ENCODE measurements around the gene CACYBP. TPM values are rescaled to one million over a fixed set of nuclear protein-coding genes. Genes with fewer than 3 reads are reported as not detected.

CACYBP gene
- total and polyA plus RNA-seq, 2 experiments from 2014 or later = 209 to 453 TPM

- TF ChIP-seq REST (IDR thresholded peaks at IDR 0.05; ENCODE audit: unreplicated experiment) = no peak
These were observed 3.8 kb upstream of the CACYBP start (continued) for GRCh38 chr1:174995916-174996315.

GRCh38 chr1:174996476-174996875 lies 3.3 kb upstream of the CACYBP start:
- Histone ChIP-seq H3K4me3 (no peak overlapping the region), H3F3A (replicated peaks; ENCODE audit: low read depth) (peaks cover 4% of the 10 kb centered on the region; the same call in 1 of the 2 replicates), H2AFZ (no peak overlapping the region), H3K79me2 (replicated peaks; ENCODE audit: insufficient read depth) (peaks cover 14% of the 10 kb centered on the region), H3K9me2 (ENCODE audit: insufficient read depth) (no peaks in the 10 kb centered on the region), H3K36me3 (ENCODE audit: insufficient read depth) (peaks cover 9% of the 10 kb centered on the region; the same call in 1 of the 2 replicates), H4K20me1 (replicated peaks; ENCODE audit: insufficient read depth) (peaks cover 7% of the 10 kb centered on the region; the same call in 1 of the 2 replicates), H3K27me3 (ENCODE audit: insufficient read depth) (no peaks in the 10 kb centered on the region), H3K4me1 (ENCODE audit: insufficient read depth) (peaks cover 5% of the 10 kb centered on the region; the same call in 1 of the 2 replicates), H3K4me2 (no peak overlapping the region), H3K27ac (ENCODE audit: low read depth) (no peak overlapping the region)
- ATAC-seq = no peak
- Mint-ChIP-seq H3K27me3 (ENCODE audit: insufficient read depth, low read depth, poor library complexity) (peaks cover 3% of the 10 kb centered on the region), H3K36me3 (ENCODE audit: low read depth) (peaks cover 22% of the 10 kb centered on the region), H3K4me1 (peaks cover 13% of the 10 kb centered on the region; the same call in 2 of the 3 replicates), H3K9me3 (no peaks in the 10 kb centered on the region), H3K27ac (no peak overlapping the region), H3K4me3 (no peak overlapping the region)
- no peak for DNase-seq (ENCODE audit: low spot score)
- TF ChIP-seq ETS1 (IDR thresholded peaks at IDR 0.05) (no peak), CTCF (conservative IDR thresholded peaks at IDR 0.05; ENCODE audit: low read depth in 2 of 2) (no peak), CREB1 (CRISPR knock-in tag; IDR thresholded peaks at IDR 0.05; ENCODE audit: low read depth) (no peak), EZH2 (IDR thresholded peaks at IDR 0.05; ENCODE audit: low read depth, unreplicated experiment) (no peak), NANOG (IDR thresholded peaks at IDR 0.05; ENCODE audit: borderline replicate concordance) (no peak), REST (IDR thresholded peaks at IDR 0.05; ENCODE audit: unreplicated experiment) (no peak), ZNF114 (CRISPR knock-in tag; IDR thresholded peaks at IDR 0.05) (no peak), EZH2phosphoT487 (IDR thresholded peaks at IDR 0.05; ENCODE audit: unreplicated experiment) (no peak), ZNF331 (CRISPR knock-in tag; IDR thresholded peaks at IDR 0.05; ENCODE audit: low read depth) (no peak), JUNB (IDR thresholded peaks at IDR 0.05; ENCODE audit: unreplicated experiment) (no peak), POLR2AphosphoS5 (IDR thresholded peaks at IDR 0.05; ENCODE audit: low read depth) (no peak)
